GM18951 (cell line): ENCODE measurements around the gene OXCT1.
"Not testable (repeated sequence)": the region's sequence is repeated elsewhere in the genome, so short reads cannot be mapped to it uniquely, and the experiment has no call there.

Experiments
- POLR2A ChIP-seq: IDR thresholded peaks from 4 replicates; pipeline ENCODE4 v1.6.1; 2011; ENCODE audit warnings: mild to moderate bottlenecking; ENCODE audit not compliant: insufficient read length, insufficient read depth; ENCODE audit errors: extremely low read depth
- in situ Hi-C: fragments of 300-500 bp; cut with MboI; formaldehyde crosslinking; loops from one replicate; pipeline ENCODE4 v1.12.0; 2022; ENCODE audit warnings: low sequenced_read_pairs, mixed read lengths, inconsistent platforms; ENCODE audit not compliant: unreplicated experiment

The OXCT1 gene

DNA sequence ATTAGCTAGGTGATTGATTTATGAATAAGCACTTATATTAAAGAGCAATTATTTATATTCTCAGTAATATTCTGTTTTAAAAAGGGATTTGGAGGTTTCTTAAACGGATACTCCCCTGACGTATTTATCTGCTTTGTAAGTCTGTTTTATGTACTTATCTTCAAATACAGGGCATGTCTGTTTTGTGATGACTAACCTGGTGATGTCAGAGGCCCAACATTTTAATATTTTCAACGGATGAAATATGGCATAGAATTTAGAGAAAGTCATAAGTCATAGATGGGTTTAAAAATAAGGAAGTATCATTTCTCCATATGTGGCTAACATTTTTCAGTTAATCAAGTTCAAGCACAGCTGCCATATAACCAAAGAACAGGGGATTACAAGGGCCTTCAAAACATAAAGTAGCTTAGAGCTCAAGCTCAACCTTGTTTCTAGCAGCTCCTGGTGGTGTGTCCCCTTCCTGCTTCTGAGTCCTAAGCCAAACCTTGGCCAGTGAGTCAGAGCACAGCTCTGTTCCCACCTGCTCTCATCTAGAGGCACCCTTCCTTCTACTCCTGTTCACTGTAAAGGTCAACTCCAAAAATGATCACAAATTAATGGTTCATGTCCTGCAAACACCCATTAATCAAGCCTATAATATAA, 131.4 kb downstream of the OXCT1 start:
- no peak for TF ChIP-seq POLR2A
- in situ Hi-C loops: no loop called here

DNA sequence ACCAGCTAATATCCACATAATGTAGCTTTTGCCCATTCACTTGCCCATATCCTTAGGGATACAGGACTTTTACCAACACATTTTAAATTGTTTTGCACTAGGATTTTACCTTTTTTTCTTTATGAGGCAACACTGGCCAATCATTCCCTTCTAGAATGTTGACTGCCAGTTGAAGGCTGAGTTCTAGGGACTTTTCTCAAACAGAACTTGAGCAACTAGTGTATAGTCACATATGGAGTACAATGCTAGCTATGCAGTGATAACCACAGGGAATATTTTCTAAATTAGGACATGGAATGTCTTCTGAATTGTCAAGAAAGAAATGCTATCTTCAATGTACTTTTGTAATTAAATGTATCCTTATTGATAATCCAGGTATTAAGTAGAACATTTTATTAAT, 133.6 kb downstream of the OXCT1 start:
- in situ Hi-C loops: no loop called here

DNA sequence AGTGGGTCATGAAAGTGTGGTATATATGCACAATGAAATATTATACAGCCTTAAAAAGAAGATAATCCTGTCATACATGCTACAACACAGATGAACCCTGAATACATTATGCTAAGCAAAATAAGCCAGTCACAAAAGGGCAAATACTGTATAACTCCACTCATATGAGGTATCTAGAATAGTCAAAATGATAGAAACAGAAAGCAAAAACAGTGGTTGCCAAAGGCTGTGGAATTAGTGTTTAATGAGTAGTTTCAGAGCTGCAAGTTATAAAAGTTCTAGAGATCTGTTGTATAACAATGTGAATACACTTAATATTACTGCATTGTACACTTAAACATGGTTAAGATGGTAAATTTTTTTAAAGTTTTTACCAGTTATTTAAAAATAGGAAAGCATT, 135.0 kb downstream of the OXCT1 start:
- no peak for TF ChIP-seq POLR2A
- in situ Hi-C loops: no loop called here

More for the DNA sequence above, 133.6 kb downstream of the OXCT1 start:
- no peak for TF ChIP-seq POLR2A

DNA sequence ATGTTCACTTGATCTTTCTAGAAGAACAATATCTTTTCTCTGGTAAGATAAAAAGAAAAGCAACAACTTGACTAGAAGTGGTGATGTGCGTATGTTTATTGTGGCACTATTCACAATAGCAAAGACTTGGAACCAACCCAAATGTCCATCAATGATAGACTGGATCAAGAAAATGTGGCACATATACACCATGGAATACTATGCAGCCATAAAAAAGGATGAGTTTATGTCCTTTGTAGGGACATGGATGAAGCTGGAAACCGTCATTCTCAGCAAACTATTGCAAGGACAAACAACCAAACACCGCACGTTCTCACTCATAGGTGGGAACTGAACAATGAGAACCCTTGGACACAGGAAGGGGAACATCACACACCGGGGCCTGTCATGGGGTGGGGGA, 140.8 kb downstream of the OXCT1 start:
- in situ Hi-C loops: not testable (repeated sequence)

DNA sequence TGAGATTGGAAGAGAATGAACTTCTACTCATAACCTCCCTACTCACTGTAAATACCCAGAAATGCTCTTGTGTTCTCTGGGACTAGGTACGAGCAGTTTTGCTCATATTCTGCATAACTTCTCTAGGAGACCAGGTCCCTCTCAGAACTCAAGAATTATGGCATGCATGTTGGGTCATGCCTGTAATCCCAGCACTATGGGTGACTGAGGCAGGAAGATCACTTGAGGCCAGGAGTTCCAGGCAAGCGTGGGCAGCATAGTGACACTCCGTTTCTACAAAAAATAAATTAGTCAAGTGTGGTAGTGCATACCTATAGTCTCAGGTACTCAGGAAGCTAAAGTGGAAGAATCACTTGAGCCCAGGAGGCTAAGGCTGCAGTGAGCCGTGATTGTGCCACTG, 141.9 kb downstream of the OXCT1 start:
- in situ Hi-C loops: no loop called here
- TF ChIP-seq POLR2A: no peak

DNA sequence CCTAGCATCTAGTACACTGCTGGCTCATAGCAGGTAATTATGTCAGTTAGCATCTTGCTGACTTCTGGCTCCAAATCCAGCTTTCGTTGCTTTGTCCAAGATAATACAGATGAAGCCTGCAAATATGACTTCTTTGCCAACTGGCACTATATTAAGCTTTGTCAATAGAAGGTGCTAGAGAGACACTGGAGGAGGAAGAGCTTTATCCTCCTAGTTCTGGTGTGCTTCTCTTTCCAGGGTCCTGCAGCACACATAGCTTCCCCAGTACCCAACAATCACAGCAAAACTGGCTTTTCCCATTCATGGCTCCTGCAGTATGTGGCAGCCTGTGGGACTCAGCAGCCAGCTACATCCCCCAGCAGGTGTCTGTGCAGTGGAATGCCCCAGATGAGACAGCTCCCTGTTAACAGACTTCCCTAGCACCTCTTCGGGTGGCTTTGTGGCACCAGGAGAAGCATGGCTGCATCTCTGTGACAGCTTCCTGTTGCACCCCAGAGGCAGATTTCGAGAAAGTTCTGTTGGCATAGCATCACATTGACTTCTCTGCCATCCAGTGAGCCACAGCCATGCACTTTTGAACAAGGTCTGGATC, 147.8 kb downstream of the OXCT1 start:
- no peak for TF ChIP-seq POLR2A
- in situ Hi-C loops: no loop called here

DNA sequence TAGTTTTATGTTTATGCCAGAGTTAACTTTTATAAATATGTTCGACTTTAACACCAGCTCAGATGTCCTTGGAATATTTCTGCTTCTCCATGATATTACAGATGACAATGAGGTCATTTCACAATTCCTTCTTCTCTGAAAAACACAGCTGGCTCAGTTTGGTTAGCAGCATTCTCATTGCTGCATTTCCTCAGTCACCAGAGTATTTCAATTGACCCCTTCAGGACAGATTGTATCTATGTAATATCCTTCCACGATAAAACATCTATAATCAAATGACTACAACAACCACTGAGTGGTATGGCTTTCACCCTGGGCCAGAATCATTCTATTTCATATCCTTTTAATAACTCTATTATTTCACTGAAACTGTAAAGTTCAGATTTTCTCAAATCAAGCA, 148.7 kb downstream of the OXCT1 start:
- no peak for TF ChIP-seq POLR2A
- in situ Hi-C loops: no loop called here

DNA sequence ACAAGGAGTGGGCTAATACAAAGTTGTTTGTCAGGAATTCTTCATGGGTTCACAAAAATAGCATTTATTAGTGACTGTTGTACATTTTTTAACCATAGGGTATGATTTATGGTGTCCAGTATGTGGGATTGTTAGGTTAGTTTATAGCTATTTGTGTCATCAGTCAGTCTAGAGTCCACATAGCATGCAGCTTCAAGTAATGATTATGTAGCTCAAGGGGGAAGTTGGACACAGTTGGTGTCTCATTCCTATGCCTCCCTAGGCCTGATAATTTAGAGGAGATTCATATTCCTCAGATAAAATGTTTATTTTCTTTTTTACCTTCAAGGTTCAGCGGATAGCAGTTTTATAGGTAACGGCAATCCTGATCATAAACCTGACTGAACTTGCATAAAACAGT, 153.8 kb downstream of the OXCT1 start:
- TF ChIP-seq POLR2A: no peak
- in situ Hi-C loops: no loop called here

DNA sequence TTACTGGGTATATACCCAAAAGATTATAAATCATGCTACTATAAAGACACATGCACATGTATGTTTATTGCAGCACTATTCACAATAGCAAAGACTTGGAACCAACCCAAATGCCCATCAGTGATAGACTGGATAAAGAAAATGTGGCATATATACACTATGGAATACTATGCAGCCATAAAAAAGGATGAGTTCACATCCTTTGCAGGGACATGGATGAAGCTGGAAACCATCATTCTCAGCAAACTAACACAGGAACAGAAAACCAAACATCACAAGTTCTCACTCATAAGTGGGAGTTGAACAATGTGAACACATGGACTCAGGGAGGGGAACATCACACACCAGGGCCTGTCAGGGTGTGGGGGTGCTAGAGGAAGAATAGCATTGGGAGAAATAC, 155.8 kb downstream of the OXCT1 start:
- in situ Hi-C loops: not testable (repeated sequence)

DNA sequence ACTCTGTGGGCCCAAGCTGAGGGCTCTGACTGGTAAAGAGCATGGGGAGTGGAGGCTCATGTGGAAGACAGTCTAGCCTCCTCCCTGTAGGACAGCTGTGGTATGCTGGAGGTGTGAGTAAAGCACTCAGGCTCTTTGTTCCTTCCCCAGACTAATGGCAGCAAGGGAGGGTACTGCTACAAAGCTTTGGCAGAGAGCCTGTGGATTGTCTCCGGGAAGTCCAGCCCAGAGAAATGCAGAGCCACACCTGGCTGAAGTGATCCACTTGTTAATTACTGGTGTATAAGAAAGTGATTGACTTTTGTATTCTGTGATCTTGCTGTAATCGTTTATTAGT, 161.7 kb downstream of the OXCT1 start:
- in situ Hi-C loops: loop anchor here (5.0 to 10.0 kb wide), 2 partner anchors 134 to 356 kb away; no protein-coding TSS in a partner anchor
- no peak for TF ChIP-seq POLR2A

DNA sequence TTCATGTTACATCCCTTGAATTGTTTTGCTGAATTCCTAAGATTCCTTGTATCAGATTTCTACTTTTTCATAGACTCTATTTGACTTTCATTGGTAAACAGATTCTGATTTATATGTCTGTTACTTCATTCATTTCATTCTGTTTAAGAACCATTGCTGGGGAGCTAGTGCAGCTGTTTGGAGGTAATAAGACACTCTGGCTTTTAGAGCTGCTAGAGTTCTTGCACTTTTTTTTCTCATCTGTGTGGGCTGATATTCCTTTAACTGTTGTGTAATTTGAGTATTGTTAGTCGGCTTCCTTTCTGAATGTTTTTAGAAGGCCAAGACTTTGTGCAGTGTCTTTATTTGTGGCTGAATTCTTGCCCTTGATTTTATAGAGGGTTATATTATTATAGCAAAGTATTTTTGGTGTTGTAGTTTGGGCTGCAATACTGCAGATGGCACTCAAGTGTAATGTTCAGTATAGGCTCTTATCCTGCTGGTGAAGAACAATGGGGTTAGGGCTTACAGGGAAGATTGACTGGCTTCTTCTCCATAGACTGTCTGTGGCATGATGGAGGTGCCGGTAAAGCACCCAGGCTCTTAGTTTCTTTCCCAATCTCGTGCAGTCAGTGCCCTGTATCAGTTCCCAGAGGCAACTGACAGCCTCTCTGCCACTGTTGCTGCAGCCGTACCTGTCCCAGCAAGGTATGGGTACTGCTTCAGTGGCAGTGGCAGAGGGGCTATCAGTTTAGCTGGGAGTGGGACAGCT, 162.2 kb downstream of the OXCT1 start:
- in situ Hi-C loops: loop anchor here (5.0 to 10.0 kb wide), 2 partner anchors 134 to 357 kb away; no protein-coding TSS in a partner anchor
- TF ChIP-seq POLR2A: no peak

DNA sequence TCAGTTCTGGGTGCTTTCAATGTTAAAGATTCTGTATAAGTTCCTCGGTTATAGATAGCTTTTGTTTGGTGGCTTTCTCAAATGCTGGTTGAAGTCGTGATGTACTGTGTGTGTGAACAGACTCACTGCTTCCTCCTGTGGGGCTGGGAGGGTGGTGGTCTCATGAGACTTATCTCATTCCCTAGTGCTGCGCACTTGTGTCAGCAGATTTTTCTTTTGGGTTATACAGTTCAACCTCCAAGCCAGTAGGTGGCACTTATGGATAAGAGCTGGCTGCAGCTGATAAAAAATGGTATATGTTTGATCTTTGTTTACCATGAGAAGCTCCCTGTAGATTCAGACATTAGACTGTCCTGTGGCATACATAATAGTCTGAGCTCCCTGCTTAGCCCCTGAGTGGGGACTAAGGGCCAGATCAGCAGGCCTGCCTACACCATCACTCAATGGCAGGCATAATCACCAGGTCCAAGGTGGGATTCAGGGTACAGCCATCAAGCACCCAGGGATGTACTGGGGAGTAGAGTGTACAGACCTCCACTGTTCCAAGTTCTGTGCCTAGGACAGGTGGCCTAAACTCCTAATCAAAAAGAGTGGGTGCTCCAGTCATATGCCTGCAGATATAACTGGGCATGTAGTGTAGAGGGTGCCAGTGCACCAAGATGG, 174.2 kb downstream of the OXCT1 start:
- in situ Hi-C loops: no loop called here
- no peak for TF ChIP-seq POLR2A

DNA sequence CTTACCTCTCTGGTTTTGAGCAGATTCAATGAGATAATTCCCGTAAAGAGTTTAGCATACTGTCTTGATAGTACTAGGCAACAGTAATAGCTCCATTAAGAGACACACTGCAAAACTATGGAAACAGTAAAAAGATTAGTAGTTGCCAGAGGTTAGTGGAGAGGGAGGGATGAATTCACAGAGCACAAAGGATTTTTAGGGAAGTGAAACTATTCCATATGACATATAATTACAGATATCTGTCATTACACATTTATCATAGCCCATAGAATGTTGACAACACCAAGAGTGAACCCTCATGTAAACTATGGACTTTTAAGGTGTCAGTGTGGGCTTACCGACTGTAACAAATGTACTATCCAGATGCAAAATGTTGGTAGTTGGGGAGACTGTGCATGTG, 183.5 kb downstream of the OXCT1 start:
- TF ChIP-seq POLR2A: no peak
- in situ Hi-C loops: no loop called here

DNA sequence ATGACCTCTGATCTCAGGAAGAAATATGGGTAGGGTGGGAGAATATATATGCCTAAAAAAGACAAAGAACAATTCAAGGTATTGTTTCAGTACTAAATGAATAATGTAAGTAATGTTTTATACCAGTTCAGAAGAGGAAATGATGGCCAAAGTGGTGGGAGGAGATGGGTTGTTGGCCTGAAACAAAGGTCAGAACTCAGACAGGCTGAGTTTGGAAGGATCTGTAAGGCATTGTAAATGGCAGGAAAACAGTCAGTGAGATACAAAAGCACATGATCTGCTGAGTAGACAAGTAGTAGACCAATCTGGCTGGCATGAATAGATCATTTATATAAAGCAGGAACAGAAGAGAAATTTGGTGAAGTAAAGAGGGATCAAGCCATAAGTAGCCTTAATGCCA, 184.0 kb downstream of the OXCT1 start:
- in situ Hi-C loops: no loop called here

More for the DNA sequence above, 184.0 kb downstream of the OXCT1 start:
- no peak for TF ChIP-seq POLR2A
